SK-N-SH treated with all-trans-retinoic acid at 6 μM for 48 hours (cell line): ENCODE data around the gene IGLL1.
"Not testable (repeated sequence)": the region's sequence is repeated elsewhere in the genome, so short reads cannot be mapped to it uniquely, and the experiment has no call there.

Experiments
- CREB5 ChIP-seq: fragments of 250-450 bp; sonication (Bioruptor Pico); IDR thresholded peaks from 2 replicates; pipeline ENCODE4 v1.5.1; 2020; ENCODE audit warnings: low read depth, mild to moderate bottlenecking, moderate library complexity
- CSDC2 ChIP-seq: fragments of 250-450 bp; sonication (Bioruptor Pico); IDR thresholded peaks from 2 replicates; pipeline ENCODE4 v1.5.0; 2020; ENCODE audit warnings: mild to moderate bottlenecking, moderate library complexity
- ISL1 ChIP-seq: fragments of 250-450 bp; sonication (Bioruptor Pico); IDR thresholded peaks from 2 replicates; pipeline ENCODE4 v2.1.2; 2022; ENCODE audit warnings: mild to moderate bottlenecking, moderate library complexity
- ZC3H10 ChIP-seq: fragments of 250-450 bp; sonication (Bioruptor Pico); IDR thresholded peaks from 2 replicates; pipeline ENCODE4 v1.5.1; 2021; ENCODE audit warnings: mild to moderate bottlenecking, moderate library complexity
- ZFP3 ChIP-seq: fragments of 250-450 bp; sonication (Bioruptor Pico); IDR thresholded peaks from 2 replicates; pipeline ENCODE4 v1.5.0; 2020; ENCODE audit warnings: mild to moderate bottlenecking, moderate library complexity
- ZFP30 ChIP-seq: fragments of 450-650 bp; formaldehyde crosslinking; IDR thresholded peaks from 2 replicates; pipeline ENCODE4 v1.5.0; 2022; ENCODE audit warnings: mild to moderate bottlenecking, moderate library complexity
- ZNF70 ChIP-seq: fragments of 450-650 bp; formaldehyde crosslinking; IDR thresholded peaks from 2 replicates; pipeline ENCODE4 v1.5.0; 2020; ENCODE audit warnings: mild to moderate bottlenecking, moderate library complexity
- TF ChIP-seq, protein P1 (sequence below): fragments of 250-450 bp; sonication (Bioruptor Pico); IDR thresholded peaks from 2 replicates; pipeline ENCODE4 v1.8.0; 2020; ENCODE audit warnings: mild to moderate bottlenecking, moderate library complexity, borderline replicate concordance

- not testable (repeated sequence) for TF ChIP-seq CREB5, ZC3H10, CSDC2, ZNF70, ZFP30, ZFP3 (CRISPR knock-in tag)
- peak; percentile 38 for TF ChIP-seq ISL1 (CRISPR knock-in tag)
- TF ChIP-seq, protein P1, sequence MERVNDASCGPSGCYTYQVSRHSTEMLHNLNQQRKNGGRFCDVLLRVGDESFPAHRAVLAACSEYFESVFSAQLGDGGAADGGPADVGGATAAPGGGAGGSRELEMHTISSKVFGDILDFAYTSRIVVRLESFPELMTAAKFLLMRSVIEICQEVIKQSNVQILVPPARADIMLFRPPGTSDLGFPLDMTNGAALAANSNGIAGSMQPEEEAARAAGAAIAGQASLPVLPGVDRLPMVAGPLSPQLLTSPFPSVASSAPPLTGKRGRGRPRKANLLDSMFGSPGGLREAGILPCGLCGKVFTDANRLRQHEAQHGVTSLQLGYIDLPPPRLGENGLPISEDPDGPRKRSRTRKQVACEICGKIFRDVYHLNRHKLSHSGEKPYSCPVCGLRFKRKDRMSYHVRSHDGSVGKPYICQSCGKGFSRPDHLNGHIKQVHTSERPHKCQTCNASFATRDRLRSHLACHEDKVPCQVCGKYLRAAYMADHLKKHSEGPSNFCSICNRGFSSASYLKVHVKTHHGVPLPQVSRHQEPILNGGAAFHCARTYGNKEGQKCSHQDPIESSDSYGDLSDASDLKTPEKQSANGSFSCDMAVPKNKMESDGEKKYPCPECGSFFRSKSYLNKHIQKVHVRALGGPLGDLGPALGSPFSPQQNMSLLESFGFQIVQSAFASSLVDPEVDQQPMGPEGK (CRISPR knock-in tag): not testable (repeated sequence)
These were observed 37.7 kb downstream of the IGLL1 start for GRCh38 chr22:23542391-23542790.
